GM12865 (cell line): ENCODE measurements around the gene CFAP70.

Experiments
- DNase-seq: peaks from one replicate; pipeline ENCODE4 v3.0.0; 2010; ENCODE audit warnings: low read depth
- H3K4me3 ChIP-seq: 2 replicates; pipeline ENCODE4 v1.5.1; 2011; ENCODE audit warnings: mild to moderate bottlenecking, low read depth, low read length, control low read depth
- TF ChIP-seq, protein P1 (sequence below): IDR thresholded peaks from 2 replicates; pipeline ENCODE4 v1.5.1; 2011; ENCODE audit warnings: low read length, control low read depth, low read depth, inconsistent platforms; ENCODE audit not compliant: insufficient read depth; ENCODE audit errors: missing control alignments

Gene CFAP70

DNA sequence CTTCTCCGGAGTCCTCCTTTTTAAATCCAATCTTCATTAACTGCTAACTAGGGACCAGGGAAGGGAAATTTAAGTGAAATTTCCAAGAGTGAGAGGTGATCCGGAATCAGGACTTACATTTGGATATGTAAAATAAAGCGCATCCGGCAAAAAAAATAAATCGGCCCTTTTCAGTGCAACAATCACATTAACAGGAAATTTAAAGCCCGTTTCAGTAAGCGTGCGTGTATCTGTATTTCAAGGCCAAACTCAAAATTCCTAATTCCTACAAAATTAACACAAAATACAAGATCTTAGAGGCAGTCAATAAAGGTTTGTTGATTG, 112.4 kb downstream of the CFAP70 start:
- TF ChIP-seq, protein P1, sequence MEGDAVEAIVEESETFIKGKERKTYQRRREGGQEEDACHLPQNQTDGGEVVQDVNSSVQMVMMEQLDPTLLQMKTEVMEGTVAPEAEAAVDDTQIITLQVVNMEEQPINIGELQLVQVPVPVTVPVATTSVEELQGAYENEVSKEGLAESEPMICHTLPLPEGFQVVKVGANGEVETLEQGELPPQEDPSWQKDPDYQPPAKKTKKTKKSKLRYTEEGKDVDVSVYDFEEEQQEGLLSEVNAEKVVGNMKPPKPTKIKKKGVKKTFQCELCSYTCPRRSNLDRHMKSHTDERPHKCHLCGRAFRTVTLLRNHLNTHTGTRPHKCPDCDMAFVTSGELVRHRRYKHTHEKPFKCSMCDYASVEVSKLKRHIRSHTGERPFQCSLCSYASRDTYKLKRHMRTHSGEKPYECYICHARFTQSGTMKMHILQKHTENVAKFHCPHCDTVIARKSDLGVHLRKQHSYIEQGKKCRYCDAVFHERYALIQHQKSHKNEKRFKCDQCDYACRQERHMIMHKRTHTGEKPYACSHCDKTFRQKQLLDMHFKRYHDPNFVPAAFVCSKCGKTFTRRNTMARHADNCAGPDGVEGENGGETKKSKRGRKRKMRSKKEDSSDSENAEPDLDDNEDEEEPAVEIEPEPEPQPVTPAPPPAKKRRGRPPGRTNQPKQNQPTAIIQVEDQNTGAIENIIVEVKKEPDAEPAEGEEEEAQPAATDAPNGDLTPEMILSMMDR, result no peak
- peak overlapping the region; percentile 96 for H3K4me3 ChIP-seq
- peak; percentile 17 for DNase-seq

DNA sequence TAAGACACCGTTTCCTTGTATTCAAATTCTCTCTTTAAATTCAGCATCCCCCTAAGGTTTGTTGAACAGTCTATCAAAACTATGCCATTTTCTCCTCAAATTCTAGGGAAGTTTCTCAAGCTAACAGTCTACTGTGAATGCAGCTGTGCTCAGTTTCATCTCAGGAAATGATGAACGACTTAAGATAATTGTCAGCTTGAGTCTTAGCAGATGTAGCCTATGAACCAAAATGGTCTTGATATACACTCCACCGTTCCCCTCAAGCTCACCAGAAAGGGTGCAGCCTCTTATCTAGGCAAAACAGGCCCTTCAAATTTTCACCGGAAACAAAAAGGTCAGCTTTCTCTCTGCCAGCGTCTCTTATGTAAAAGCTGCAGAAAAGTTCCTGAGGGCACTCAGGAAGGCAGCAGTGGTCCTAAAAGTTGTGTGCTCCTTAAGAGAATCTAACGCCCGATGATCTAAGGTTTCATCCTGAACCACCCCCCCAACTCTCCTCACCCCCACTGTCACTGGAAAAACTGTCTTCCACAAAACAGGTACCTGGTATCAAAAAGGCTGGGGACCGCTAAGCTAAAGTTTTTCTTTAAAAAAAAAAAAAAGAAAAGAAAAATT, 113.7 kb downstream of the CFAP70 start:
- DNase-seq, result peak; percentile 21
- peak overlapping the region; percentile 96 for H3K4me3 ChIP-seq
- TF ChIP-seq, protein P1, result no peak

DNA sequence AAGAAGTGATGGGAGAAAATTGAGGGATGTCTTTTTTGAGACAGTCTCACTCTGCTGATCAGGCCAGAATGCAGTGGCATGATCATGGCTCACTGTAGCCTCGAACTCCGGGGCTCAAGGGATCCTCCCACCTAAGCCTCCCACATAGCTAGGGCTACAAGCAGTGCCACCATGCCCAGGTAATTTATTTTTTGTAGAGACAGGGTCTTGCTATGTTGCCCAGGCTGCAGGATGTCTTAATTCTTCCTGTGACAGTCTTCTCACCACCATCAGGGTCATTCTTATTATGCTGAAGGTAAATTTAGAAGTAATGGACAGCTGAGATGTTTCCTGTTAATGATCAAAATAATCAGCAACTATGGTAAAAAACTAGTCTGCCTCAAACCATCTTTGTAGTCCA, 118.8 kb downstream of the CFAP70 start:
- no peak for DNase-seq
- TF ChIP-seq, protein P1, result no peak
- H3K4me3 ChIP-seq, result no peak overlapping the region

DNA sequence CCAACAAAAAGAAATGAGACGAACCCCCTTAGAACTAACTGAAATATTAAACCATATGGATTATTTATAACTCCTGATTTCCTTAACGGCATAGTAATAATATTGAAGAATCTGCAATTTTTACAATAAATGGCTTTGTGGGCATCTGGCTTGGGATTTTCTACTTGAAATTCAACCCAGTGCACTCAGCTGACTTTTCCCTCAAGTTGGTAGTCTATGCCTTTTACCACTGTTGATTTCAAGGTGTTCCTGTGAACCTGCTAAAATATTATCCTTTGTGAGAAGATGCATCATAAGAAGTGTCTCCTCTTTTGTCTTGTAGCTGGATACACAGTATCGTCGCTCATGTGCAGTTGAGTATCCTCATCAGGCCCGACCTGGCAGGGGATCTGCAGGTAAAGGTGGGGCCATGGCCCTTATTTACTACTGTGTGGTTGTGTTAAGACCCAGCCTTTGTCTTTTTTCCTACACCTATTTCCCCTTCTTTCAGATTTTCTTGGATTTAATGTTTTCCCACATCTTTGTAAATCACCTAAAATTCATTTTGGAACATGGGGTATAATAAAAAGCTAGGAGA, 119.6 kb downstream of the CFAP70 start:
- no peak for DNase-seq
- TF ChIP-seq, protein P1, result no peak
- no peak overlapping the region for H3K4me3 ChIP-seq

DNA sequence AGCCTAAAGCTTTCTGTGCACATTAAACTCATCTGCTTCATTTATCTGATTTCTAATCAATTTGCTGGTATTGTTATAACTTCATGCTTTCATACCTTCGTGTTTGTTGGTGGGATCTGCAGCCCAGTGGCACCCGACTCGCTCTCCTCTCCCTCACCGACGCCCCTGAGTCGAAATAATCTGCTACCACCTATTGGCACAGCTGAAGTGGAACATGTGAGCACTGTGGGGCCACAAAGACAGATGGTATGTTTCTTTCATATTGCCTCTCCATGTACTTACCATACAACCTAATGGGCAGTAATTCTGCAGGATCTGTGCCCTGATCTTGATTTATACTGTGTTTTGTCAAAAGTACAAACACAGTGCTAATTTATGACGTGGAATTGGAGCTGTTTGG, 124.0 kb downstream of the CFAP70 start:
- DNase-seq, result no peak
- TF ChIP-seq, protein P1, result no peak

DNA sequence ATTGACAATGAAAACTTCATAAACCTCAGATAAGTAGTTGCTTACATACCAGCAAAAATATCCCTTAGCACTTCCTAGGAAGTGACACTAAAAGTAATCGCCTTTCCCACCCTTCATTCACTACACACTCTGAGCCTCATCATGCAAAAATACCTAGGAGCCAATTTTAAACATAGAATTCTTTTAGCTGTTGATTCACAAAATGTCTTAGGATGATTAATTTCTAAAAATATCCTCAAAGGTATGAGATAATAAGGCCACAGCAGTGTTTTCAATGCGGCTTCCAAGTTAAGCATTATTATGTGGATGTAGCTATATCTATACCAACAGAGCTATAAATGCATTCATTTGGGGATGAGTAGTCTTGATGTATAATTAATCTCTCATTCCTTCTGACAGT, 124.8 kb downstream of the CFAP70 start:
- no peak for DNase-seq
- TF ChIP-seq, protein P1, result no peak
- no peak overlapping the region for H3K4me3 ChIP-seq

More for the DNA sequence above, 124.0 kb downstream of the CFAP70 start:
- H3K4me3 ChIP-seq, result no peak overlapping the region

DNA sequence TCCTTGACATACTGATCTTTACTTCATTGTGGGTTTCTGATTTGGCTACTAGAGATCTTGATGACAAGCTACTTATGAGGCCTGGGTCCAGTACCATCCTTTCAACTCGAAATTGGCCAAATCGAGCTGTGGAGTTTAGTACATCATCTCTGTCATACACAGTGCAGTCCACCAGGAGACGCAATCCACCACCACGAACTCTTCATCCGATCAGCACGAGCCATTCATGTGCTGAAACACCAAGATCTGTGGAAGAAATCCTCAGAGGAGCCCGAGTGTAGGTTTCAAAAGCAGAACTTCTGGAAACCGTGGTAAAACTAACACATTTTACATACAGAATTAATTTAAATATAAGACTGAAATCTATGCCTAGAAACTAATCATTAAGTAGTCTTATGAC, 125.8 kb downstream of the CFAP70 start:
- no peak for DNase-seq
- no peak overlapping the region for H3K4me3 ChIP-seq
- TF ChIP-seq, protein P1, result no peak
